G401.6 (cell line): ENCODE results near the gene CD3G.
"Not testable (repeated sequence)": the region's sequence is repeated elsewhere in the genome, so short reads cannot be mapped to it uniquely, and the experiment has no call there.

ENCODE experiments used
- FAIRE-seq: peaks from 2 replicates; lab custom pipeline; 2012; peaks lifted over from hg19 to GRCh38; lab: Jason Lieb, UNC

Gene CD3G

GRCh38 chr11:118343981-118344515, at the start of gene CD3G:
TSS of gene CD3G (plus strand) at chr11:118344344. CDS start at chr11:118344424, 80 bp downstream.
- FAIRE-seq: no peak

DNA sequence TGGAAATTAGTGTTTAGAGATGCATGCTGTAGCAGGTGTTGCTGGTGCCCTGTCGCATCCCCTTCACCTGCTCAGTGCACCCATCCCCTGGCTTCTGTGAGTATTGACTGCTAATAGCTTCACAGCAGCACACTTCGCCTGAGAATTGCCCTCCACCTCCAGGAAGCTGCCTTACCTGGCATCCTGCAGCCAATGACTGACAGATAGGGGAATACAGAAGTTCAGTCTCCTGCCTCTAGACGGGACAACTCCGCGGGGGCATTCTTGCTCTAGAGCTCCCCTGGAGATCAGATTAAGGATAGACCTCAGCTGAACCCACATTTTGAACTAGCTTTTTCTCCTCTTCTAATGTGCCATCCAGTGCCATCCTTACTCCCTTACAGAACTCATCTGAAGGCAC, 48.9 kb upstream of the CD3G start:
- no peak for FAIRE-seq

DNA sequence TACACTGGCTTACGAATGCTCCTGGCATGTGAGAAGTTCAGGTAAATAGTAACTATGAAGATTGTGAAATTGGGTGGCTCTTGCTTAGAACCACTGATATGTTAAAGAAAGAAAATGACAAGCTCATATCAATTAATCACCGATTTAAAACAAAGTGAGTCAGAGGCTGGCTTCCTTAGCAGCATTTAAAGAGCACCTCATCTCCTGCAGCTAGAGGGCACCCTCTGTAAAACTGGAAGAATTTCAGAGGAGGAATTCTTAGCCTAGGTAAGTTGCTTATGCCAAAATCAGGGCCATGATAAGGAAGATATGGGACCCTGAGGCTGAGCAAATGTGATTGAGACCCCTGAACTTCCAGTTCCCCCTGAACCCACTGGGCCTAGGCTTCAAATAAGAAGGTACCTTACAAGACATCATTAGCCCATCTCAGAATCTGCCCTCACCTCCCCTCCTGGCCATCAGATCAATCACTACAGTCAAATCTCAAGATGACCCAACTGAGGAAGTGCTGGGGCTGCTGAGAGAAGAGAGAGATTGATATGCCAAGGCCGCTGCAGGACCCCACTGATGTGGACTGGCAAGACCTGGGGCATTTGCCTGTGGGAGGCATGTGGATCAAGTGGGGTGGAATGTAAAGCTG, 48.2 kb upstream of the CD3G start:
- no peak for FAIRE-seq

- no peak for FAIRE-seq
These were observed 42.4 kb upstream of the CD3G start for GRCh38 chr11:118301600-118302195.

DNA sequence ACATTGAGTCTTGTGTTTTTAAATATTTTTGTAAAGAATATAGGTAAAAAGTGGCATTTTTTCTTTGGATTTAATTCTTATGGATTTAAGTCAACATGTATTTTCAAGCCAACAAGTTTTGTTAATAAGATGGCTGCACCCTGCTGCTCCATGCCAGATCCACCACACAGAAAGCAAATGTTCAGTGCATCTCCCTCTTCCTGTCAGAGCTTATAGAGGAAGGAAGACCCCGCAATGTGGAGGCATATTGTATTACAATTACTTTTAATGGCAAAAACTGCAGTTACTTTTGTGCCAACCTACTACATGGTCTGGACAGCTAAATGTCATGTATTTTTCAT, 39.9 kb upstream of the CD3G start:
- no peak for FAIRE-seq

GRCh38 chr11:118304568-118305248, 39.4 kb upstream of the CD3G start, which contains the start of gene CD3E:
TSS of gene CD3E (plus strand) at chr11:118304730. CDS start at chr11:118304953, 223 bp downstream.
- FAIRE-seq: no peak

DNA sequence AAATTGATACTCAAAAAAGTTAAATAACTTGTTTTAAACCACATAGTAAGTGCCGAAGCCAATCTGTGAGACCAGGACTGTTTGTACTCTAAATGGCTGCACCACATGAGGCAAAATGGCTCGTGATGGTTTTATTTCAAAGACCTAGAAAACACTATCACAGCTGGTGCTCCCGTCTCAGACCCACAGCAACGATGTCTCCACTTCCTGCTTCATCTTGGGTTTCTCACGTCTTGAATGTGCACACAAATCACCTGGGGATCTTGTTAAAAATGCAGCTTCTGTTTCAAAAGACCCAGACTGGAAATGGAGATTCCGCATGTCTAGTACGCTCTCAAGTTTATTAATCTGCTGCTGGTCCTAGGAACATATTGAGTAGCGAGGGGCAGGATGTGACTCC, 38.4 kb upstream of the CD3G start:
- no peak for FAIRE-seq

DNA sequence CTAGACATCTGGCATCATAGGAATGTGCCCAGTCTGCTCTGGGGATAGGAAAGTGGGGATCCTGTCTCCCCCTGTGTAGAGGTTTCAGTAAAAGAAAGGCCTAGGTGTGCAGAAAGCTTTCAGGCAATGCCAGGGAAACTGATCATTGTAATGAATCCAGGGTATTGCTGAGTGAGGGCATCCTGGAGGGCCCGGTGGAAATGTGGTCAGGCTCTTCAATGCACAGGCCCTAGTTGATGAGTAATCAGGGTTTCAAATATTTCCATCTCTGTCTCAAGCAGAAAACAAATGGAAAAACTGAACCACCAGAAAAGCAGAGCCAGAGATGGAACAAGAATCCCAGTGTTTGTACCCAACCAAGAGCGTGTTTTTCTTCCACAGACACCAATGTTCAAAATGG, 37.6 kb upstream of the CD3G start:
- no peak for FAIRE-seq

GRCh38 chr11:118308995-118309528, 35.1 kb upstream of the CD3G start:
- FAIRE-seq: not testable (repeated sequence)

DNA sequence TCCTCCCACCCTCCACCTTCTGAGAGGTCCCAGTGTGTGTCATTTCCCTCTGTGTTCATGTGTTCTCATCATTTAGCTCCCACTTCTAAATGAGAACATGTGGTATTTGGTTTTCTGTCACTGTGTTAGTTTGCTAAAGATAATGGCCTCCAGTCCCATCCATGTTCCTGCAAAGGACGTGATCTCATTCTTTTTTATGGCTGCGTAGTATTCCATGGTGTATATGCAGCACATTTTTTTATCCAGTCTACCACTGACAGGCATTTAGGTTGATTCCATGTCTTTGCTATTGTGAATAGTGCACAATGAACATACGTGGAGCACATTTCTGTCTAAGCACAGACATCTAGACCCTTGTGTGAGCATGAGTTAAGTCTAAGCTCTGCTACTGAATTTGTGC, 33.9 kb upstream of the CD3G start:
- FAIRE-seq: no peak

DNA sequence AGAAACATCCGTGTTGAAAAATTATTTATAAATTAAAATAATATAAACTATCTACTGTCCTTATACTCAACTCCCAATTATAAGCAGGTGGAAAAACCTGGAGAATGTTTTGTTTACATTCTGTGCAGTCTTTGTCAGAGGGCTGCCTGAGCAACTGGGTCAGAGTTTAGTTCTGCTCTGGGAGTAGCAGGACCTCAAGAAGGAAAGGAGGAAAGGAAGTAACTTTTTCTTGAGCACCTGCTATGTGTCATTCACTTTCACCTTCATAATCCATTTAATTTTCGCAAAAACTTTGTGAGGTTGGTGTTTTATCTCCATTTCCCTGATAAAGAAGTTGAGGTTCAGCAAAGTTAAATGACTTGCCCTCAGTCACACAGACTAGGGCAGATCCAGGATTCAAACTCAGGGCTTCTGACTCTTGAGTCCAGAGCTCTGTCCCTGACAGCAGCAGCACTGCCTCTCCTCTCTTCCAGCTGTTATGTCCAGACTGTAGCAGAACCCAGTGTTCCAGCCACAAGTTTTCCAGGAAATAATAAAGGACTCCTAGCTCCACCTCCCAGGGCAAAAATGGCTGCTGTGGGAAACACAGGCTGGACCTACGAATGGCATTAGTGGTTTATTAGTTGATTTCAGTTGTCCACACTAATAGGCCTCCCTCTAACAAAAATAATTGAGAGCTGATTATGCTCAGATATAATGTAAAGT, 33.2 kb upstream of the CD3G start:
- no peak for FAIRE-seq

GRCh38 chr11:118311518-118311917, 32.6 kb upstream of the CD3G start:
- FAIRE-seq: no peak

- FAIRE-seq: no peak
These were observed 31.8 kb upstream of the CD3G start for GRCh38 chr11:118312328-118312727.

DNA sequence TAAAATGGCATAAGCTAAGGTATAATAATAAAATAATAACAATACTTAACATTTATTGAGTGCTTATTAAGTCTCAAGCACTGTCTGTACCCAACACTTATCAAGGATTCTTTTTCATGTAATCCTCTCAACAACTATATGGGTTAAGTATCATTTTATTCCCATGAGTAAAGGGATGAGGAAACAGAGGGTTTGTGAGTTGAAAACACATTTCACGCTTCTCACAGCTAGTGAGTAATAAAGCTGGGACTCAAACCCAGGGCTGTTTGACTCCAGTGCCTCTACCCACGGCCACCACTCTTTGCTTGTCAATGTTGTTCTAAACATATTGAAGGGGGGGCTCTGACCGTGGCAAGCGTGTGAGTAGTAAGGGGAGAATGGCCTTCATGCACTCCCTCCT, 30.9 kb upstream of the CD3G start:
- FAIRE-seq: no peak

GRCh38 chr11:118314988-118315411, 29.1 kb upstream of the CD3G start:
- no peak for FAIRE-seq

GRCh38 chr11:118318124-118318523, 26.0 kb upstream of the CD3G start:
- no peak for FAIRE-seq

GRCh38 chr11:118318581-118319336, 25.4 kb upstream of the CD3G start:
- no peak for FAIRE-seq

- FAIRE-seq: no peak
These were observed 24.8 kb upstream of the CD3G start for GRCh38 chr11:118319337-118319707.

DNA sequence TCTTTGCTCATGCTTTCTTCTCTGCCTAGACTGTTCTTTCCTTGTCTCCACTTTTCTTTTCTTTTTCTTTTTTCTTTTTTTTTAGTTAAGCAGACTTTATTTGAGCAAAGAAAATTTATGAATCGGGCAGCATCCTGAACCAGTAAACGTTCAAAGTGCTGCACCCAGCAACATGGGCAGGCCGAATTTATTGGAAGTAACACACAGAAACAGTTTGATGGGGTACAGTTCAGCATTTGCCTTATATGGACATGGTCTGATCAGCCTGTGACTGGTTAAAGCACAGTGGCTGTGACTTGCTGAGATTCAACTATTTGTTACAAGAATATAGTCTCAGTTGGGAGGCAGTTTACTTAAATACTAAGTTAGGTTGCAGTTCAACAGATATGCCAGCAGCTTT, 23.6 kb upstream of the CD3G start:
- FAIRE-seq: no peak

DNA sequence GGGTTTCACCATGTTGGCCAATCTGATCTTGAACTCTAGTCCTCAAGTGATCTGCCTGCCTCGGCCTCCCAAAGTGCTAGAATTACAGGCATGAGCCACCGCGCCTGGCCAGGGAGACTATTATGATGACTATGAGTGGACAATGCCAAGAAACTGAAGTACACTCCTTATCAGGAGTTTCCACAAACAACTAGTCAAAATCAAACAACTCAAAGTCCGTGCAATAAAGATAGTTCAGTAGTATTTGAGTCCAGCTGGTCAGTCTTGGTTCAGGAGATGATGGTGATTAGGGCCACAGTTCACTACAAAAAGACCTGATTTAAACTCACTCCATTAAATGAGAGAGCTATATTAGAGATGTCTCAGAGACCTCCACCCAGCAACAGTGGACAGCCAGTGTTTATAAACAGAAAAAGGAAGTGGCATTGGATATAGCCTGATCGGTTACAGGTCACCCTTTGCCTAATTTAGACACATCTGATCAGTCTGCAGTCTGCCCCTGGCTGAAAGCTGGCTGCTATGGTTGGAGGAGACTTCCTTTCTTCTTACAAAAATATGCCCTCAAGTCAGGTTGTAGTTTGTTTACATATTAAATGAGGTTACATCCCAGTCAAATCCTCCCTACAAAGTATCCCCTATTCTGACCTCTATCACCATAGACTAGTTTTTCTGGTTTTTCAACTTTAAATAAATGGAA, 22.6 kb upstream of the CD3G start:
- no peak for FAIRE-seq

GRCh38 chr11:118322721-118323120, 21.4 kb upstream of the CD3G start:
- FAIRE-seq: no peak
